HG03558 (cell line): ENCODE measurements around the gene EHBP1L1.

Experiments used
- ATAC-seq: cut with Tn5 transposase; IDR thresholded peaks from one replicate; pipeline ENCODE4 v1.9.1; 2021; ENCODE audit warnings: moderate number of reproducible peaks; ENCODE audit not compliant: unreplicated experiment; ENCODE audit errors: extremely low read depth

The EHBP1L1 gene

DNA sequence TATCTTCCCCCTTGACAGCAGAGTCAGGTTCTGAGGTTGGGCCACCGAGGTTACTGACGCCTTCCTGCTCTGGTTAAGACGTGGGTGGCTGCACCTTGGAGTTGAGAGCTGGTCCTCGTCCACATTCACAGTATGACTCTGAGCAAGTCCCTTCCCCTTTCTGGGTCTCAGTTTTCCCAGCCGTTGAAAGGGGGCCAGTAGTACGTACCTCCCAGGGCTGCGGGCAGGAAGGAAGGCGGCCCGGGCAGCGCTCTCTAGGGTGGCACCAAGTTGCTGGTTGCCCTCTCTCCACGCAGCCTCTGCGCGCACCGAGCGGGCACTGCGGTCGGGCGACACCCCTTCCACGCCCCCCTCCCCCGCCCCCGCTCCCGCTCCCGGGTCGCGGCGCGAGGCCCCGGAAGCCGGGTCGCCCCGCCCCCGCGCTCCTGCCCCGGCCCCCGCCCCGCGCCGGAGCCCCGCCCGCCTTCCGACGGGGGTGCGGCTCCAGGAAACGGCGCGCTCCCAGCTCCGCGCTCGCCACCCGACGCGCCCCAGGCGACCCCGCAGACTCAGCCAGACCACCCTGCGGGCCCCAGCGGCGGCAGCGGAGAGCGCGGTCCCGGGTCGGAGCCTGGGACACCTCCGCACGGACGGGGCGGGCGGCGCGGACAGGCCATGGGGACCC, at the start of gene EHBP1L1:
Gene EHBP1L1, plus strand, starts transcription at position 486 of the 664 bp plus-strand sequence. CDS start 250 bp downstream, outside the sequence.
- no peak for ATAC-seq

DNA sequence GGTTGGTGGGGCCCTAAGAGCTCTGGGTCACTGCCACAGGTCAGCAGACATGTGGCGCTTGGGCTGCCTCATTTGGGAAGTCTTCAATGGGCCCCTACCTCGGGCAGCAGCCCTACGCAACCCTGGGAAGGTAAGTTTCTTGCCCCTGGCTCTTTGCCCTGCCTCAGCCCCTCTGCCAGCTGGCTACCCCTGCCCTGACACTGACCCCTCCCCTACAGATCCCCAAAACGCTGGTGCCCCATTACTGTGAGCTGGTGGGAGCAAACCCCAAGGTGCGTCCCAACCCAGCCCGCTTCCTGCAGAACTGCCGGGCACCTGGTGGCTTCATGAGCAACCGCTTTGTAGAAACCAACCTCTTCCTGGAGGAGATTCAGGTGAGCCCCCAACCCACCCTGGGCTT, 49.1 kb upstream of the EHBP1L1 start:
- ATAC-seq: no peak

DNA sequence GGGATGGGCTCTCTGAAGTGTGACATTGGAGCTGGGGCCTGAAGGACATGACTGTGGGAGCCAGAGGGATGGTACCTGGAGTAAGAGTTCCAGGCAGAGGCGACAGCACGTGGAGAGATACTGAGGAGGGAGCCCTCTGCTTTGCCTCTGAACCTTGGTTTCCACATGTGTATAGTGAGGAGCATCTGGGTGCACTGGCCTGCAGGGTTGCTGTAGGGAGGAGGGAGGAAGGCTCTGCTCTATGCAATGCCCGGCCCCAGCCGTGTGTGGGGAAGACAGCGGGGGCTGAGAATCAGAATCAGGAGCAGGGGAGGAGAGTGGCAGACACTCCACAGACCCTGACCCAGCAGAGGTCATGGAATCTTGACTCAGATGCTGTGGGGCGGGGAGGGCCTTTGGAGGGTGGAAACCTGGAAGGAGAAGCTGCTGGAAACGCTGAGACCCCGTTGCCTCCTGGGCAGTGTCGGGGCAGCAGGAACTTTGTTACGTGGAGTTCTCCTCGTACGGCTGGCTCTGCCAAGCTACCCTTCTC, 47.0 kb upstream of the EHBP1L1 start:
- no peak for ATAC-seq

DNA sequence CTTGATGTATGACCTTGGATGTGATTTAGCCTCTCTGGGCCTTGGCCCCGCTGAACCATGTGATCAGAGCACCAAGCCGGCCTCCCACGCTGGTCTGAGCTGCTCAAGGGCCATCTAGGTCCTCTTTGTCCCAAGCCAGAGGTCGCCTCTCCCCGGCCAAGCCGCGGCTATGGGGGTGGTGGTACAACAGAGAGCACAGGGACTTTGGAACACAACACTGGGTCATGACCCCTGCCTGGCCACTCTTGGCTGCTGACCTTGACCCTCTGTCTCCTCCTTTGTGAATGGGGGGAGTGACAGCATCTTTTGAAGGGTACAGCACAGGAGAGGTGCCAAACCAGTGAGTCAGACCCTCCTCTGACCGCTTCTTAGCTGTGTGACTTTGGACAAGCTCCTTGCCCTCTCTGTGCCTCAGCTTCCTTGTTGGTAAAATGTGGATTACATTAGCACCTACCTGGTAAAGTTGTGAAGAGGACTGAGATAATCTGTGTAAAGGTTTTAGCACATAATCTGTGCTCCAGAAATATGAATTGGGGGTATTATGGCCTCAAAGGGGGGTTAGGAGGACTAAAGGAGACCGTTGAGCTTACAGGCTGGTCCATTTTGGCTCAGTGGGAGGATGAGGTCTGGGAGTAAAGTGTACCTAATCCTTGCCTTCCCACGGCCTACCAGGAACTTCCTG, 46.2 kb upstream of the EHBP1L1 start:
- no peak for ATAC-seq

DNA sequence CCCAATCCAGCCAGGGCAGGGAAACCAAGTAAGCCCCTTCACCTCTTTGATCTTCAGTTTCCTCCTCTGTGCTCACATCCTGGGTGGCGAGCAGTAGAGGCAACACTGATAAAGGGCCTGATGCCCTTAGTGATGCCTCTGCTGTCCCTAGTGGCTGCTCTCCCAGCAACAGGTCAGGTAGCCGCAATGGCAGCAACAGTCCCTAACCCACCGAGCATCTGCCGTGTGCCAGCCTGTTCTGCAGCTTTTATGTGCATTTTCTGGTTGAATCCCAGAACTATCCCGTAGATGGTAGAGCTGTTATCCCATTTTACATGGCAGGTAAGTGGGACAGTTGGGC, 45.7 kb upstream of the EHBP1L1 start:
- no peak for ATAC-seq

DNA sequence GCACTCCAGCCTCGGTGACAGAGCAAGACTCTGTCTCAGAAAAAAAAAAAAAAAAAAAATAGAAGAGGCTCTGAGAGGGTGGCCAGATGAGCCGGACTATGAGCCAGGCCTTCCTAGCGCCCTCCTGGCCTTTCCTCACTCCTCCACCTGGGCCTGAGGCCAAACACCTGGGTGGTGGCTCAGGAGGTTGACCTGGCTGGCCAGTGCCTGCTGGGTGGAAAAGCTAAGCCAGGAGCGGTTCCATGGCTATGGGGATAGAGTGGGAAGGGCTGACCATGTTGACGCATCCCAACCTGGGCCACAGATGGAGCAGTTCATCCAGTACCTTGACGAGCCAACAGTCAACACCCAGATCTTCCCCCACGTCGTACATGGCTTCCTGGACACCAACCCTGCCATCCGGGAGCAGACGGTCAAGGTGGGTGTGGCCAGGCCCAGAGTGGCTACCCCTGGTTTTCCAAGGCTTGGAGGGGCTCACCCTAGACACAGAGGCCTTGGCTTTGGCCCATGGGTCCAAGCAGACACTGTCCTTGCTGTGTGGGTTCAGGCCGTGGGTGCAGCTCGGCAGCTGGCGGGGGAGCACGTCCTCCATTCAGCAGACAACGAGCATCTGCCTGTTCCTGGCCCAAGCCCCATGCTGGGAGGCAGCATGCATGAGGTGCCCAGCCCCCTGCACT, 43.3 kb upstream of the EHBP1L1 start:
- no peak for ATAC-seq

DNA sequence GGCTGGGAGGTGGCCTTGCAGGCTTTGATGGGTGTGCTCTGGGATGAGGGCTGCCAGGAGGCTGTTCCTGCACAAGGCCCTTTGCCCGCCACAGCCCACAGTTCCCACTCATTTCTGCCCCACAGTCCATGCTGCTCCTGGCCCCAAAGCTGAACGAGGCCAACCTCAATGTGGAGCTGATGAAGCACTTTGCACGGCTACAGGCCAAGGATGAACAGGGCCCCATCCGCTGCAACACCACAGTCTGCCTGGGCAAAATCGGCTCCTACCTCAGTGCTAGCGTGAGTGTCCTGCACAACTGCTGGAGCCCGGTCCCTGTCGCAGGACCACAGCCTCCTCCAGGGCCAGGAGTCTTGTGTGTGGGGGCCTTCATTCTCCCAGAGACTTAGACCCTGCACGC, 40.8 kb upstream of the EHBP1L1 start:
- ATAC-seq: no peak

DNA sequence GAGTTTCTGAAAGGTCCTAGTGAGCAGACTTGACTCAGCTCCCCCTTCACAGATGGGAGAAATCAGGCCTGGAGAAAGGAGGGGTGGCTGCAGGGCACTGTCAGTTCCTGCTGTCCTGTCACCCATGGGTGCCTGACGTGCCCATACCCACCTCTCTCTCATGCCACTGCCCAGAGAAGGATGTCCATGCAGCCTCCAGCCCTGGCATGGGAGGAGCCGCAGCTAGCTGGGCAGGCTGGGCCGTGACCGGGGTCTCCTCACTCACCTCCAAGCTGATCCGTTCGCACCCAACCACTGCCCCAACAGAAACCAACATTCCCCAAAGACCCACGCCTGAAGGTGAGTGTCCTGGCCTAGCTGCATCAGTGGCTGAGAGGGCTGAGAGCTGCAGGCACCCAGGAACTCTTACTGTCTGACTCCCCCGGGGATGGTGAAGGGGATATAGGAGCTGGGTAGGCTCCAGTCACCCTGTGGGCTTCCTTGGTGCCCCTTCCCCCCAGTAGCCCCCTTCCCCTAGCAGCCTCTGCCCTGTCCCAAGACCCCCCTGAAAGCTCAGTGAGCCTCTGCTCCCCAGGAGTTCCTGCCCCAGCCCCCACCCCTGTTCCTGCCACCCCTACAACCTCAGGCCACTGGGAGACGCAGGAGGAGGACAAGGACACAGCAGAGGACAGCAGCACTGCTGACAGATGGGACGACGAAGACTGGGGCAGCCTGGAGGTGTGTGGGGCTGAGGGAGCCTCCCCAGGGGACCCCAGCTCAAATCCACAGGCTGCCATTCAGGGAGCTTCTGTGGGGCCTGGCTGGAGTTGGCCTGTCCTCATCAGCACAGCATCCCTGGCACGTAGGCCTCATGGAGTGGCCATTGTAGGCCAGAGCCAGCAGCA, 39.2 kb upstream of the EHBP1L1 start:
- ATAC-seq: no peak

DNA sequence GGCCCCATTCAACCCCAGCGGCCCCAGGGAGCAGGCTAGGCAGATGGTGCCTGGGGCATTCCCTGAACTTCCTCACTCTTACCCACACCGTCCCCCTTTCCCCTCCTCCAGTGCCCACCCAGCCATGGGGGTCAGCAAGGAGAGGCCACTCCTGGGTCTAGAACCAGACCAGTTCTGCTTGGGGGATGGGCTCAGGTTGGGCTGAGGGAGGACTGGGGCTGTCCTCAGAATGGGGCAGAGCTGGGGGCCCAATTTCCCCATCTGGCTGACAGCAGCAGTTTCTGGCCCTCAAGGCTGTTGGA, 38.6 kb upstream of the EHBP1L1 start:
- no peak for ATAC-seq

DNA sequence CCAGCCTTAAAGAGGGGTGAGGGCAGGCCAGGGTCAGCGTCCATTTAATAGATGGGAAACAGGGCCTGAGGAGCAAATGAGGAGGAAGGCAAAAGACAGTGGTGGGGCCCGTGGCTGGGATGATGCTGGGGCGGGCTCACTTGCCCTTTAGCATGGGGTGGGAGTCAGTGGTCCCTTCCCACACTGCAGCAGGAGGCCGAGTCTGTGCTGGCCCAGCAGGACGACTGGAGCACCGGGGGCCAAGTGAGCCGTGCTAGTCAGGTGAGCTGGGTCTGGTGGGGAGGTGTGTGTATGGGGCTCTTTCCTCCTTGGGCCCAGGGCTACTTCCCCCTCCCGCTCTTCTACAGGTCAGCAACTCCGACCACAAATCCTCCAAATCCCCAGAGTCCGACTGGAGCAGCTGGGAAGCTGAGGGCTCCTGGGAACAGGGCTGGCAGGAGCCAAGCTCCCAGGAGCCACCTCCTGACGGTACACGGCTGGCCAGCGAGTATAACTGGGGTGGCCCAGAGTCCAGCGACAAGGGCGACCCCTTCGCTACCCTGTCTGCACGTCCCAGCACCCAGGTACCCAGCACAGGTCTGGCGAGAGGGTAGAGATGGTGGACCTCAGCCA, 38.1 kb upstream of the EHBP1L1 start:
- no peak for ATAC-seq

DNA sequence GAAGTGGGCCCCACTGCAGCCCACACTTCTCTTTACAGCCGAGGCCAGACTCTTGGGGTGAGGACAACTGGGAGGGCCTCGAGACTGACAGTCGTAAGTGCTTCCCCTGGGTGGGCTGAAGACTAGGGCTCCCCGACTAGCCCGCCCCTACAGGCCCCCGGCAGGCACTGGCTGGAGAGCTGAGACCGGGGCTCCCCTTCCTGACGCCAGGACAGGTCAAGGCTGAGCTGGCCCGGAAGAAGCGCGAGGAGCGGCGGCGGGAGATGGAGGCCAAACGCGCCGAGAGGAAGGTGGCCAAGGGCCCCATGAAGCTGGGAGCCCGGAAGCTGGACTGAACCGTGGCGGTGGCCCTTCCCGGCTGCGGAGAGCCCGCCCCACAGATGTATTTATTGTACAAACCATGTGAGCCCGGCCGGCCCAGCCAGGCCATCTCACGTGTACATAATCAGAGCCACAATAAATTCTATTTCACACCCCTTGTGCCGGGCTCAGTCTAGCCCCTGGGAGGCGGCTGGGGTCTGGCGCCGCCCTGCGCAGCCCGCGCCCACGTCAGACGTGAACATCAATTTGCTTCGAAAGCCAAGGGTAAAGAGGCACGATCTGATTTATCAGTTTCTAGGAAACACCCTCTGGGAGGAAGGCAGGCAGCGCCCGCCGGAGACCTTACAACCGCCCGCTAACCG, 37.5 kb upstream of the EHBP1L1 start:
- no peak for ATAC-seq

DNA sequence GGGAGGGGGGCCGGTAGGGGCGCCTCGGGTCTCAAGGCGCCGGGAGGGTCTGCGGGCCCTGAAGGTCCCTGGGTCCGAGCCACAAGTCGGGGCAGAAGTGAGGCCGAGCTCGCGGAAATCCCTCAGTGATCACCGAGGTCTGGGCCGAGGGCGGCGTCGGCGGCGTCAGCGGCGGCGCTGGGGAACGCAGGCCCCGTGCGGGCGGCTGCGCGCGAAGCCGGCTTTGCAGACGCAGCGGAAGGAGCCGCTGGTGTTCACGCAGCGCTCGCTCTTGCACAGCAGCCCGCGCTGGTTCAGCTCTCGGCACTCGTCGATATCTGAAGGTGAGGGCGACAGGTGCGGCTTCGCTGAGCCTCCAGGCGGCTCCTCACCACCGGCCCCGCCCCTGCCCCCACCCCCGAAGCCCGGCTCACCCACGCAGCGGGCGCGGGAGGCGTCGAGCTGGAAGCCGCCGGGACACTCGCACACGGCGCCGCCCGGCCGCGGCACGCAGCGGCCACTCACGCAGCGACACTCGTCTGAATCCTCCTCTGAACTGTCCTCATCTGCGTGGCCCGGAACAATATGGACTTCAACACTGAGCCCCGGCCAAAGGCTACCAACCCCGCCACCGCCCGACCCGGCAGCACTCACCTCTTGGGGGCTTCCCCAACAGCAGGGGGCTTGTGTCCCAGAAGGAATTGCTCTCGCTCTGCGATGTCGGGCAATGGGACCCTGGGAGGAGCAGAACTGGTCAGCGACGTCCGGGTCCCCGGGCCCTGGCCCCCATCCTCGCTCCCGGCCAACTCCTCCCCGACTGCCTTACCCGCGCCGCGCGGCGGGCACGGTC, 36.7 kb upstream of the EHBP1L1 start:
- no peak for ATAC-seq

DNA sequence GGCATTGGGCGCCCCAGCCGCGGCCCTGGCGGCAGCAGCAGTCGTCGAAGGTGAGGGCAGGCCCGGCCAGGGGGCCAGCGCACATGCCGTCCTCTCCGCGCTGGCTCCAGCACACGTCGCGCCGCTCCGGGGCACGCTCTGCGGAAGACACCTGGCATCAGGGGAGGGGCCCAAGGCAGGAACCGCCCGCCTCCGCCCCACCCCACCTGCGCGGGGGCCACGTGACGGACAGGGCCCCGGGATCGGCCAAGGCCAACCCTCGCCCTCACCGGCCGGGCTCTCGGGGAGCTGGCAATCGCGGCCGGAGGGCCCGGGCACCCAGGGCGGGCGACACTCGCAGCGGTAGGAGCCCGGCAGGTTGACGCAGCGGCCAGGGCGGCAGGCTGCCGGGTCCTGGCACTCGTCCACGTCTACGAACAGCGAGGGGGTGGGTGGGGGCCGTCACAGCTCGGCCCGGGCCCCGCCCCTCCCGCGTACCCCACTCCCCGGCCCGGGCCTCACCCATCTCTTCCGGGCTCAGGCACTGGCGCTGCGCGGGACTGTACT, 36.0 kb upstream of the EHBP1L1 start:
- ATAC-seq: no peak

DNA sequence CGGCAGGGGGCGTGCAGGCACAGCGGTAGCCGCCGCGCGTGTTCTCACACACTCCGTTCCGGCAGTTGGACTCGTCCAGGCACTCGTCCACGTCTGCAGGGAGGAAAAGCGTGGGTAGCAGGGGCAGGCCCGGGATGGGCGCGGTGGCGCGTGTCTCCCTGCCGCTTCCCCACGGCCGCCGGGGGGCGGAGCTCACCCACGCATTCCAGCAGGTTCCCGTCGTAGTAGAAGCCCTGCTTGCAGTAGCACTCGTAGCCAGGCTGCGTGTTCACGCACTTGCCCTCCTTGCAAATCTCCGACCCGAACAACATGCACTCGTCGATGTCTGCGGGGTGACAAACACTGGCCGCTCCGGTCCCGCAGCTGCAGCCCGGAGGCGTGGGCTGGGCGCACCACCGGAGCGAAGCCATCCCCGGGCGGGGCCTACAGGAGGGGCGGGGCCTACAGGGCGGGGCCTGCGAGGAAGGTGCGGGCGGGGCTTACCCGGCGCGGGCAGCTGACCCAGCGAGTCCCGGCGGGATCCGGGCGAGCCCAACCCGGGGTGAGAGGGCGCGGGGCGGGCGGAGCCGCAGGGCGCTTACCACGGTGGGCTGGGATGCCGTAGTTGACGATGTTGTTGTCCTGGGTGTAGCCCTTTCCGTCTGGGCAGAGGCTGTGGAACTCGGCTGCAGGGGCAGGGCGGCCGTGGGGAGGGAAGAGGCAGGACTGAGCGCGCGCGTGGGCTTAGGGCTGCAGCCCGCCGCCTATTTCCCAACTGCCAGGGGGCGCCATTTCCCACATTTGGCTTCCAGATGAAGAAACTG, 35.4 kb upstream of the EHBP1L1 start:
- no peak for ATAC-seq

DNA sequence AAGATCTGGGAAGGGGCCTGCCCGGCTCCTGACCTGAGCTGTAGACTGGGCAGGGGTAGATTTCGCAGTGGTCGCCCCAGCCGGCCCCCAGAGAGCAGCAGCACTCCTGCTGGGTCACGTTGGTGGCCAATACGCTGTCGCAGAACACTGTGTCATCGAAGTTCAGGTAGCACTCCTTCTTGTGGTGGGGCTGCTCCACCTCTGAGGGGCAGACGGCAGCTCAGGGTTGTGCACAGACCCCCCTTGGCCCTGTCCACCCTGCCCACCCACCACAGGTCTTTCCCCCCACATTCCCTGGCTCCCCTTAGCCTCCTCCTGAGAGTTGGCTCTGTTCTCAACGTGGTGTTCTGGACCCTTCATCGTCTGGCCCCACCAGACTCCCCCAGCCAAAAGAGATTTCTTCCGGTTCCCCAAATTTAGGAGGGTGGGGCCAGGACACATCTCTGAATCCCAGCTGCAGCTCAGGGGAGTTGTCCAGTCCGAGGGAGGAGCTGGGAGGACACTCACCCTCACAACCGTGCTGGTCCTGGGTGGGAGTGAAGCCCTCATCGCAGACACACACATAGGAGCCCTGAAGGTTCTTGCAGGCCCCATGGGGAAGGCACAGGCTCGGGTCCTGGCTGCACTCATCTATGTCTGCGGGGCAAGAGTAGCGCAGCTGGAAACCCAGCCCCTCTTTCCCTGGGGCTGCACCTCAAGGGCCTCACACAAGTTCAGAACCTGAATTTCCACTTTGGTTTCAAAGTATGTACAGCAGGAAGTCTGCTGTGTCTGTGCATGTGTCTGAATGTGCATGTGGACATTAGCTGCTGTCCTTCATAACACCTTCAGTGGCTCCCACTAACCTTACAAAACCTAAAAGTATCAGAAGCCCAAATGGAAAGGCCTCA, 34.5 kb upstream of the EHBP1L1 start:
- no peak for ATAC-seq

DNA sequence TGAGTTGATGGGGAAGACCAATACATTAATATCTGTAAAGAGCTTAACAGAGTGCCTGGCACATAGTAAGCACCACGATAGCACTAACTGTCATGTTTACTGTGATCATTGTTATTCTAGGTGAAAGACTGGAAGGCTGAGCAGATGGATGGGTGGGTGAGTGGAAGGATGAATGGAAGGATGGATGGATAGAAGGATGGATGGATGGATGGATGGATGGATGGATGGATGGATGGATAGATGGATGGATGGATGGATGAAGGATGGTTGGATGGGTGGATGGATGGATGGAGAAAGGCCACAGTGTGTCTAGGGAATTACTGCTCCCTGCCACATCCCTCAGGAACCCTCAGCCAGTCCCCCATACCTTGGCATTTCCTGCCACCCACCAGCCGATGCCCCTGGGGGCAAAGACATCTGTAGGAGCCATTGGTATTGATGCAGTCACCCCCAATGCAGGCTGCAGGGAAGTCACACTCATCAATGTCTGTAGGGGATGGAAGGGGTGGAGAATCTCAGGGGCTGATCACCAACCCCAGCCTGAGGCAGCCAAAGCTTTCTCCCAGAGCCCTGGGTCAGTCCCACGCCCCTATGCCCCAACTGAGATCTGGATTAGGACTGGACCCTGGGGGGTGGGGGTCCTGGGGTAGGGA, 33.0 kb upstream of the EHBP1L1 start:
- no peak for ATAC-seq
